Neuronal stem cell (in vitro differentiated cells): ENCODE measurements around the gene SPOP.

Experiments
- DNase-seq: peaks from one replicate; pipeline ENCODE4 v3.0.0-alpha.2; 2013; ENCODE audit warnings: low spot score
- H2AFZ ChIP-seq: one replicate; pipeline ENCODE4 v1.6.1; 2013; ENCODE audit warnings: mild to moderate bottlenecking, low read length, inconsistent platforms
- H2AK5ac ChIP-seq: 2 replicates; pipeline ENCODE4 v1.6.1; 2013; ENCODE audit warnings: low read depth, mild to moderate bottlenecking, inconsistent platforms, low read length, moderate library complexity, mixed read lengths
- H2BK120ac ChIP-seq: 2 replicates; pipeline ENCODE4 v1.6.1; 2013; ENCODE audit warnings: low read depth, mild to moderate bottlenecking, inconsistent platforms, low read length, moderate library complexity, mixed read lengths
- H2BK12ac ChIP-seq: one replicate; pipeline ENCODE4 v1.6.1; 2013; ENCODE audit warnings: low read length, inconsistent platforms
- H2BK15ac ChIP-seq: 2 replicates; pipeline ENCODE4 v1.6.1; 2013; ENCODE audit warnings: mild to moderate bottlenecking, low read length, inconsistent platforms, mixed read lengths
- H2BK5ac ChIP-seq: one replicate; pipeline ENCODE4 v1.6.1; 2013; ENCODE audit warnings: inconsistent platforms, mild to moderate bottlenecking, low read length, moderate library complexity
- H3K14ac ChIP-seq: one replicate; pipeline ENCODE4 v1.6.1; 2013; ENCODE audit warnings: low read length, inconsistent platforms
- H3K18ac ChIP-seq: 2 replicates; pipeline ENCODE4 v1.6.1; 2013; ENCODE audit warnings: low read length, inconsistent platforms
- H3K23ac ChIP-seq: 2 replicates; pipeline ENCODE4 v1.6.1; 2013; ENCODE audit warnings: low read depth, mild to moderate bottlenecking, mixed read lengths, low read length, inconsistent platforms; ENCODE audit not compliant: poor library complexity
- H3K27ac ChIP-seq: replicated peaks from 3 replicates; pipeline ENCODE4 v1.5.1; 2013; ENCODE audit warnings: low read length, inconsistent platforms
- H3K27me3 ChIP-seq, 3 experiments: 2 replicates each; pipeline ENCODE4 v1.6.1; 2013; ENCODE audit warnings: low read length in 3 of 3, mild to moderate bottlenecking in 2 of 3, inconsistent platforms in 1 of 3, low read depth in 1 of 3, mixed read lengths in 1 of 3, moderate library complexity in 1 of 3; ENCODE audit not compliant: control insufficient read depth in 3 of 3, insufficient read depth in 3 of 3
- H3K36me3 ChIP-seq, 2 donors: replicated peaks in 1 of 2; 2 replicates each; pipeline ENCODE4 v1.6.1; 2013; ENCODE audit warnings: low read length in 2 of 2; ENCODE audit not compliant: control insufficient read depth in 2 of 2, insufficient read depth in 2 of 2
- H3K4ac ChIP-seq: 2 replicates; pipeline ENCODE4 v1.6.1; 2013; ENCODE audit warnings: inconsistent platforms, mild to moderate bottlenecking, low read length, moderate library complexity
- H3K4me1 ChIP-seq, 2 donors: 1 replicate in 1 of 2; 2 replicates in 1 of 2; pipeline ENCODE4 v1.6.1; 2013; ENCODE audit warnings: low read length in 2 of 2, low read depth in 1 of 2; ENCODE audit not compliant: control insufficient read depth in 2 of 2, insufficient read depth in 1 of 2
- H3K4me2 ChIP-seq: one replicate; pipeline ENCODE4 v1.6.1; 2013; ENCODE audit warnings: mild to moderate bottlenecking, low read length, inconsistent platforms; ENCODE audit not compliant: insufficient read depth, poor library complexity, severe bottlenecking
- H3K4me3 ChIP-seq, 2 donors: 2 replicates each; pipeline ENCODE4 v1.5.1; 2013; ENCODE audit warnings: low read length in 2 of 2, mild to moderate bottlenecking in 2 of 2, inconsistent platforms in 1 of 2, moderate library complexity in 1 of 2
- H3K79me1 ChIP-seq: one replicate; pipeline ENCODE4 v1.6.1; 2013; ENCODE audit warnings: low read depth, mild to moderate bottlenecking, inconsistent platforms, low read length, moderate library complexity
- H3K9ac ChIP-seq: one replicate; pipeline ENCODE4 v1.6.1; 2013; ENCODE audit warnings: mild to moderate bottlenecking, low read depth, low read length, inconsistent platforms; ENCODE audit not compliant: poor library complexity
- H3K9me3 ChIP-seq, 2 donors: replicated peaks in 1 of 2; 2 replicates each; pipeline versions ENCODE3 to v1.6.1; 2013; ENCODE audit warnings: low read length in 2 of 2, mild to moderate bottlenecking in 2 of 2, inconsistent platforms in 1 of 2, low read depth in 1 of 2, mixed read lengths in 1 of 2, moderate library complexity in 1 of 2; ENCODE audit not compliant: control insufficient read depth in 2 of 2, insufficient read depth in 1 of 2
- H4K8ac ChIP-seq: one replicate; pipeline ENCODE4 v1.6.1; 2013; ENCODE audit warnings: low read depth, mild to moderate bottlenecking, inconsistent platforms, low read length, moderate library complexity
- H4K91ac ChIP-seq: one replicate; pipeline ENCODE4 v1.6.1; 2013; ENCODE audit warnings: low read length, low read depth, mild to moderate bottlenecking, inconsistent platforms; ENCODE audit not compliant: poor library complexity
- WGBS, 2 donors: extraction: QIAGEN DNeasy Blood & Tissue Kit; methylation state at CpG; one replicate each; pipeline ENCODE4 v1.1.7; 2013; ENCODE audit warnings: missing lambda C conversion rate in 2 of 2, mixed read lengths in 1 of 2; ENCODE audit not compliant: insufficient read length in 2 of 2, insufficient replicate concordance in 1 of 2; ENCODE audit errors: extremely low coverage in 2 of 2; 5-methylcytosine and 5-hydroxymethylcytosine counted together

The SPOP gene

GRCh38 chr17:49680314-49680713 is 2.4 kb upstream of the SPOP start:
- H3K4ac ChIP-seq: no peak overlapping the region
- peaks cover 0 to 6% (median 0%) of the 10 kb centered on the region in 3 experiments for H3K27me3 ChIP-seq
- no peaks in the 10 kb centered on the region for H3K79me1 ChIP-seq
- no CpG with 5 or more reads among the region's 6 CpGs for WGBS, 2 donors
- no peak overlapping the region for H2BK120ac ChIP-seq
- no peak overlapping the region for H2AK5ac ChIP-seq
- no peak for DNase-seq
- H4K8ac ChIP-seq: no peak overlapping the region
- no peak overlapping the region for H2BK15ac ChIP-seq
- H3K36me3 ChIP-seq: peaks cover 0 to 3% of the 10 kb centered on the region in 2 donors
- H3K4me3 ChIP-seq: no peak overlapping the region
- H2BK12ac ChIP-seq: no peak overlapping the region
- H4K91ac ChIP-seq: no peak overlapping the region
- H3K9ac ChIP-seq: no peak overlapping the region
- H3K9me3 ChIP-seq: peaks cover 0 to 3% of the 10 kb centered on the region in 2 donors
- H3K4me1 ChIP-seq: peaks cover 2 to 10% of the 10 kb centered on the region in 2 donors
- no peak overlapping the region for H3K14ac ChIP-seq
- no peak overlapping the region for H3K23ac ChIP-seq
- H3K18ac ChIP-seq: no peak overlapping the region
- H2BK5ac ChIP-seq: no peak overlapping the region
- H3K27ac ChIP-seq: no peak overlapping the region
- no peak overlapping the region for H2AFZ ChIP-seq
- no peak overlapping the region for H3K4me2 ChIP-seq

- H3K18ac ChIP-seq: peak overlapping the region; percentile 93
- H3K9me3 ChIP-seq: peaks cover 0 to 3% of the 10 kb centered on the region in 2 donors
- WGBS, 2 donors: no CpG with 5 or more reads among the region's 34 CpGs
- H3K79me1 ChIP-seq: no peaks in the 10 kb centered on the region
- H3K14ac ChIP-seq: no peak overlapping the region
- peak overlapping the region; percentile 72 to 82 for H3K4me3 ChIP-seq
- peak overlapping the region; percentile 77 for H3K27ac ChIP-seq
- H3K9ac ChIP-seq: peak overlapping the region; percentile 92
- H2BK12ac ChIP-seq: no peak overlapping the region
- peak overlapping the region; percentile 93 for H2AFZ ChIP-seq
- H2AK5ac ChIP-seq: no peak overlapping the region
- H3K4me2 ChIP-seq: peak overlapping the region; percentile 64
- H4K91ac ChIP-seq: no peak overlapping the region
- peak; percentile 96 for DNase-seq
- no peak overlapping the region for H2BK15ac ChIP-seq
- H3K4ac ChIP-seq: no peak overlapping the region
- peak overlapping the region; percentile 82 for H3K23ac ChIP-seq
- no peak overlapping the region for H2BK120ac ChIP-seq
- H3K27me3 ChIP-seq: peaks cover 0 to 3% (median 0%) of the 10 kb centered on the region in 3 experiments
- no peak overlapping the region for H4K8ac ChIP-seq
- H3K4me1 ChIP-seq: peaks cover 2 to 10% of the 10 kb centered on the region in 2 donors
- peak overlapping the region; percentile 78 for H2BK5ac ChIP-seq
- peaks cover 0 to 20% of the 10 kb centered on the region in 2 donors for H3K36me3 ChIP-seq
These were observed 564 bp downstream of the SPOP start for GRCh38 chr17:49677134-49677932.

GRCh38 chr17:49676276-49676868 is 1.5 kb downstream of the SPOP start:
- Histone ChIP-seq H2AK5ac (no peak overlapping the region), H2BK12ac (no peak overlapping the region), H2BK5ac (no peak overlapping the region), H2AFZ (no peak overlapping the region), H3K18ac (no peak overlapping the region), H4K8ac (no peak overlapping the region), H3K9ac (no peak overlapping the region), H2BK120ac (no peak overlapping the region), H3K4me1 (peaks cover 2 to 10% of the 10 kb centered on the region in 2 donors), H3K4me2 (no peak overlapping the region), H3K27ac (no peak overlapping the region), H3K9me3 (peaks cover 0 to 3% of the 10 kb centered on the region in 2 donors), H2BK15ac (no peak overlapping the region), H3K14ac (no peak overlapping the region), H3K4ac (no peak overlapping the region), H4K91ac (no peak overlapping the region), H3K23ac (no peak overlapping the region), H3K79me1 (no peaks in the 10 kb centered on the region), H3K27me3 (peaks cover 0 to 3% (median 0%) of the 10 kb centered on the region in 3 experiments), H3K4me3 (peak overlapping the region in 1 of 2 donors; percentile 72), H3K36me3 (peaks cover 0 to 24% of the 10 kb centered on the region in 2 donors)
- no CpG with 5 or more reads among the region's 5 CpGs for WGBS, 2 donors
- peak; percentile 31 for DNase-seq

GRCh38 chr17:49674507-49674906 is 3.4 kb downstream of the SPOP start:
- Histone ChIP-seq H3K36me3 (peaks cover 0 to 24% of the 10 kb centered on the region in 2 donors), H3K18ac (no peak overlapping the region), H3K14ac (no peak overlapping the region), H2BK120ac (no peak overlapping the region), H3K23ac (no peak overlapping the region), H3K79me1 (no peaks in the 10 kb centered on the region), H3K9ac (no peak overlapping the region), H2BK12ac (no peak overlapping the region), H3K4me3 (no peak overlapping the region), H3K4ac (no peak overlapping the region), H3K27me3 (no peaks in the 10 kb centered on the region), H3K27ac (no peak overlapping the region), H3K4me2 (no peak overlapping the region), H3K4me1 (peaks cover 2 to 10% of the 10 kb centered on the region in 2 donors), H2AFZ (no peak overlapping the region), H2BK5ac (no peak overlapping the region), H4K8ac (no peak overlapping the region), H4K91ac (no peak overlapping the region), H2BK15ac (no peak overlapping the region), H3K9me3 (peaks cover 0 to 3% of the 10 kb centered on the region in 2 donors), H2AK5ac (no peak overlapping the region)
- no peak for DNase-seq
